ENCODE results near the gene CCDC201.
"Not testable (repeated sequence)": the region's sequence is repeated elsewhere in the genome, so short reads cannot be mapped to it uniquely, and the experiment has no call there.

CCDC201 gene

DNA sequence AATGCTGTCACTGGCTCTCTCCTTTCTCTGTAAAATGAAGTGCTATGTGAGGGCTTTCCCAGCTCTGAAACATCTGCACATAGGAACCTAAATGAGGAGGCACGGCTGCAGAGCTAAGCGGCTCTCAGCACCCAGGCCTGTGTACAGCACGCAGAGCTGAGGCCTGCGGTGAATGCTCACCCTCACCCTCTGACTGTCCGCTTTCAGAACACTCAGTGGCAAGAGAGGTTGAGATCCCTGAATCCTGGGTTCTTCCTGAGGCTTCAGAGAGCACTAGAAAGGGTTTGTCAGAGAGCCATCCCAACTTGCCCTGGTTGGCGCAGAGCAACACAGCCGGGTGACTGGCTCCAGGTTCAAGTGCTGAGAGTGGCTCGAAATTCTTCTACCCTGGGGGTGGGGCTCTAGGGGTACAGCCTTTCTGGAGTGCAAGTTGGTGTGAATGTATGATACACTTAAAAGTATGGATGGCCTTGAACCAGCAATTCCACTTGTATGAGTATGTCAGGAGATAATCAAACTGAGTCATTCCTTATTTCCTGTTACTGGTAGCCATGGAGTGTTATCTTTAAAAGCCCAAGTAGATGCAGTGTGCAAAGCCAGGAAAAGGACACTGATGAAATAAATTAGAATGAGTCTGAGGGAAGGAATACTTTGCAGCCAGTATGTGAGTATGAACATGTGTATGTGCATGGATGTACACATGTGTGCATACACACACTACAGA lies 1.7 kb upstream of the CCDC201 start:
- DNase-seq (ENCODE audit: low spot score): no peak

DNA sequence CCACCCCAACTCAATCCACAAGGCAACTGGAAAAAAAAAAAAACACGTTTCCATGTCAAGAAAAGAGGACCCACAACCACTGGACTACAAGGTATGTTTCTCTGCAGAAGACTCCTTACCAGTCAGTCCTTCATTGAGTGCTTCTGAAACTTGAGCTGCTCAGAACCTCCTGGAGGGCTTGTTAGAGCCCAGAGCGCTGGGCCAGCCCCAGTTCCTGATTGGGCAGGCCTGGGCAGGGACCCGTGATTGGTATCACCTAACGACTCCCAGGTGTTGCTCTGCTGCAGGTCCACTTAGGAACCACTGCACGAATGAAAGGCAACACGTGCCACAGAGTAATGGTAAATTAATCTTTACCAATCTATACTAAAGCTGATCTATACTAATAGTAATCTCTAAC lies 473 bp upstream of the CCDC201 start:
- no peak for DNase-seq (ENCODE audit: low spot score)

DNA sequence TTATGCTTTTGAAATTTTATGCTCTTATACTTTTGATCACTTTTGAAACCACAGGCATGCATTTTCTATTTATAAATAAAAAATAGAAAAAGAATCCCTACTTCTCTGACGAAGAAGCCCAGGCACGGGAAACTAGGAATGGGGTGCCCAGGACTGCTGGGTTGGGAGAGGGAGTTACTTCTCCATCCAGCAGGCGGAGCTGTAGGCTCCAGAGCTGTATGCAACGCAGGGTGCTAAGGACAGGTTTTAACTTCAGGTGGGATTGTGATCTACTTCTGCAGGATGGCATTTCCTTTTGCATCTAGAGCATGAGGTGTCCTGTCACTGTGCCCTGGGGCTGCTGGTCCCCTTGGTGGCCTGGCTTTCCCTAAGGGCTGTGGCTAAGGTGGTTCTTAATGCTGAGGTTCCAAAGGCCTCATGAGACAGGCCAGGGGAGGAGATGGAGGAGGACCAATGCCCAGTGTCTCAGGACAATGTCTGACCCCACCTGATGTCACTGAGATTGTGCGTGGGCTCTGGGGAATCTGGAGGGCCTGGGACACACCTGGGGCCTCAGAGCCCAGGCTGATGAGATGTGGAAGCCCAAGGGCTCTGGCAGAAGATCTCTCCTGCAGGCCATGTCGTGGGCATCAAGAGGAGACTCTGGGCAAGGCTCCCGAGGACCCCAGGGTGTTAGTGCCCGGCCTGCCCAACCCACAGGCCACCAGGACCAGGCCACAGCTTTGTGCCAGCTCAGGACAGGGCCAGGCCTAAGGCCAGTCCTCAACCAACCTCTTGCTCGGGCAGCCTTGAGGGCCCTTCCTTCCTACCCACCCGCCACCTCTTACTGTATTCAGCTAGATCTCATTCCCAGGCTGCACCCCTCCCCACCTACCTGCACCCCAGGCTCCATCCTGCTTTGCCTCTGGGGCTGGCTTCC lies 507 bp downstream of the CCDC201 start:
- DNase-seq (ENCODE audit: low spot score): no peak

DNA sequence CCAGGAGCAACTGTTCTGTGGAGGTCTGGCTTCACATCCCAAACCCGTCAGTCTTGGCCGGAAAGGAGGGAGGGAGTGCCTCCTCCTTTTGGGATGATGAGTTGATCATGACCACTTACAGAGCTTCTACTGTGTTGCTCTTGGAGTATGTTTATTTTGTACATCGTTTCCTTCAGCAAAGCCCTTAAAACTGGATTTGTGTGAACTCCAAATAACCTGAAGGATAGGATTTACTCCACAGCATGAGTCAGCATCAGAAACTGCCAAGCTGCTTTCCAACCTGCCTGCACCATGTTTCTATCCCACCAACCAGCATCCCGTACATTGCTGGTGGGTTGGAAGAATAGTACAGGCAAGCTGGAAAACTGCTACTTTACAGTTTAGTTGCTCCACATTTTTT lies 3.5 kb downstream of the CCDC201 start:
- no peak for DNase-seq (ENCODE audit: low spot score)

DNA sequence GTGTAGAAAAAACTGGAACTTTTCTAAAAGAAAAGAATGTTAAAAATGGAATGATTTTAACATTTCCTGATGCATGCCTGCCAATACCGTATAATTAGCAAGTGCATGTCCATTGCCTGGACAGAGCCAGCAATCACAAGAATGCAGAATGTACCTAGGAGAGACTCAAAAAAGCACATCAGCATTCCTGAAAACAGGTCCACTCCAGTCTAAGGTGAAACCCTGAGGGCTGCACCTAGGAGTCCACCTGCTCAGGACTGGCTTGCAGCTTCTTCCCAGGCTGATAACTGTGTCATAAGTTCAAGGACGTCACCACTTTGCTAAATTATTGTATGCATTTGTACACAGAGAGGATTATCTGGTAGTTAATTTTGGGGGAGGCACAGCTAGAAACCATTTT lies 5.4 kb downstream of the CCDC201 start:
- no peak for DNase-seq (ENCODE audit: low spot score)

DNA sequence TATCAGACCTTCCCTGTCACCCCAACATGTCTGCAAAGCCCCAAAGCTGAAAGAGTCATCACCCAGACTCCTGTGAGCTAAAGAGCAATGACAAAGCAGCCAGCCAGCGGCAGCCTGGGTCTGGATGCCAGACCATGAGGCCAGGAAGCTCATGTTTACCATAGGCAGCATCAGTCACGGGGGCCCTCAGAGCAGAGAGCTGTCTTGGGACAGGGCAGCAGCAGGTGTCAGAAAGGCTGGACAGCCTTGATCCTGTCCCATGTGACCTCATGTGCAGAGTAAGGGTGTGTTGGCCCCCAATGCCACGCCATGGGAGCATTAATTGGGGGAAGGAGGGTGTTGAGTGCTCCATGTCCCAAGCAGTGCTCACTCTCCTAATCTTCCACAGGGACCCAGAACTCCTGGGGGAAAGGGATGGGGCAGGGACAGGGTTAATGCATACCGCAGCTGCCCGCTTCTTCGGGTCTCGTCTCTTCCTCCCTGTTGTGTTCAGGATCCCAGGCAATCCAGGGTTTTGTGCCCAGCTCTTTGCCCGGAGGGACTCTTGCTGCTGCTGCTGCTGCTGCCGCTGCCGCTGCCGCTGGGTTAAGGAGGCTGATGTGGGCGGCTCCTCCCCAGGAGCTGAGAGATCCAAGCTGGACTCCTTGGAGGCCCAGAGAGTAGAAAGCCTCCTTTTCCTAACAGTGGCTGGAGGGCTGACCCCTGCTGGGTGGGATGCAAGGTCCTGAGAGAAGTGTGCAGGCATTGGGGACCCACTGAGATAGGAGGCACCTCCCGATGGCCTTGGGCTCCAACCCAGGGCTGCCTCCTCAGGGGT lies 7.1 kb downstream of the CCDC201 start:
- no peak for DNase-seq (ENCODE audit: low spot score)

DNA sequence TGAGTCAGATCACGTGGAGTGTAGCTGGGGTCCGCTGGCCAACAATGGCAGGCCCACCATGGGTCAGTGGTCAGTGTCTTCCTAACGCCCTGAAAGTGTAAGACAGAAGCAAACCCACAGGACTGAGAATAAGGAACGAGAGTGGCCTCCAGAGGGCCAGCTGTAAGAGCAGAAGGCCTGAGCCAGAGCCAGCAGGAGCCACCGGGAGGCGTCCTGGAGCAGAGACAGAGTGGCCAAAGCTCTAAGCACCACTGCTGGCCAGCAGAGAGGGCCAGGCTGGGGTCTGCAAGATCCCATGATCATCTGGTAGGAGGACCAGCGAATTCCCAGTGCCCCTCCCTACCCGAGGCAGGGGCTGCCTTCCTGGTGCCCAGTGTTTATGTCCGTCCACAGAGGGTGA lies 9.2 kb downstream of the CCDC201 start:
- no peak for DNase-seq (ENCODE audit: low spot score)

DNA sequence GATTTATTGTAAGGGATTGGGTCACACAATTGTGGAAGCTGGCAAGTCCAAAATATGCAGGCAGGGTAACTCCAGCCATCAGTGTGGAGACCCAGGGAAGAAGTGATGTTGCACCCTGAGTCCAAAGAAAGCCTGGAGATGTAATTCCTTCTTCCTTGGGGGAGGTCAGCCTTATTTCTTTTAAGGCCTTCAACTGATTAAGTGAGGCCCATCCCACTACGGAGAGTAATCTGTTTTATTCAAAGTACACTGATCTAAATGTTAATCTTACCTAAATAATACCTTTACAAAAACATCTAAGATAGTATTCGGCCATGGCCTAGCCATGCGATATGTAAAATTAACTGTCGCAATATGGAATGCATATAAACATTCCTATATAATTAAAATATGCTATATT lies 16.0 kb downstream of the CCDC201 start:
- DNase-seq (ENCODE audit: low spot score): not testable (repeated sequence)

DNA sequence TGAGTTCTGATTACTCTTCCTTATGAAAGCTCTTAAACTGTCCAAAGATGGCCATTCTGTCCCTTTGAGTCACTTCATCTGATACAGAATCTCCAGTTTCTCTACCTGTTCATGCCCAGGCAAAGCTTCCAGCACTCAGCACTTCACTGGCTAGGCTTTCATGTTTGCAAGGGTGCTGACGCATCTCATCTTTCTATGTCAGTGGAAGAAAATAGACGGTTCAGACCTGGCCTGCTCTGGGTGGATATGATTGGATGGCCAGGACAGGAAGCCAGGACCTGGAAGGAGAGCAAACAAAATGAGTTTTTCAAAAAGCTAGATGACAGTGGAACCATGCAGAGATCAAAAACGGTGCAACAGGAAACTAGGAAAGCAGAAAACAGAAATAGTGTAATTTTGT lies 17.2 kb downstream of the CCDC201 start:
- not testable (repeated sequence) for DNase-seq (ENCODE audit: low spot score)

DNA sequence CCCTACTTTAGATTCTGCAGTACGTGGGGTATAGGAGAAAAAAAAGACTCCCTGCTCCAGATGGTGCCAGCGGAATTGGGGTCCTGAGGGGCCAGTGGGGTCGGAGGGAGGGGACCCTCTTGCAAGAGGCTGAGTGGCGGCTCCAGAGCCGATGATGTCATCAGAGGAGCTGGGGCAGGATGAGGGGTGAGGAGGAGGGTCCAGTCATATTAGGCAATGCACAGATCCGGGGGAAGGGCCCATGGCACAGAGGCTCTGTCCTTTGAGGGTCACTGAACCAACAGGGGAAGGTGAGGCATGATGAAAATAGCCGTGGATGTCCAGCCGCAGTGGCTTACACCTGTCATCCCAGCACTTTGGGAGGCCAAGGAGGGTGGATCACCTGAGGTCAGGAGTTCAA lies 19.4 kb downstream of the CCDC201 start:
- not testable (repeated sequence) for DNase-seq (ENCODE audit: low spot score)

DNA sequence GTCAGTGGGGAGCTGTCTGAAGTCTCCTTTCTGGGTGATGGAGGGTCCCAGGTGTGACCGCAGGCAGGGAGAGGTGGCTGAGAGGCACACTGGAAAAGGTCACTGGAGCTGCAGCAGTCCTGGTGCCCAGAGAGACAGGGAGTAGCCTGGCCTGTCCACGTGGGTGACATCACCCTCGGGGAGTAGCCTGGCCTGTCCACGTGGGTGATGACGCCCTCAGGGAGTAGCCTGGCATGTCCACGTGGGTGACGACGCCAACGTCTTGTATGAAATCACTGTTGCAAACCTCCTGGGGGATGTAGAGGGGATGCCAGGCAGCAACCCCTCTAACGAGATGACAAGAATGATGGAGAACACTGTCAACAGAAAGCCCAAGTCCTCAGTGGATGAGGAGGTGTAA lies 19.9 kb downstream of the CCDC201 start:
- not testable (repeated sequence) for DNase-seq (ENCODE audit: low spot score)

DNA sequence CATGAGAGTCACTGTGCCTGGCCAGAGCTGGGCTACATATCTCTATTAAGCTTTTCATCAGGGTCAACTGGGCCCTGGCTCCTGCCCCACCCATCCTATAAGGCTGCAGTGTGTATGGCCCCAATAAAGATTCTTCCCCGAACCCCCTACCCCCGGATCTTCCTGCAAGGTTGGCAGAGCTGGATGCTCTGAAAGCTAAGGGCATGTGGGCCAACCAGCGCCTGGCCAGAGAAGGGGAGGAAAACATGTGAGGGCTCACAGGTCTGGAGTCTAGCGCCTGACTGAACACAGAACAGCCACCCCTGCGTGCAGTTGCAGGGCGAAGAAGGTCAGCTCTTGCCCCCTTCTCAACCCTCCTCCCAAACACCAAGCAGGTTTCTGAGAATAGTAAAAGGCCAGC lies 24.1 kb downstream of the CCDC201 start:
- not testable (repeated sequence) for DNase-seq (ENCODE audit: low spot score)

DNA sequence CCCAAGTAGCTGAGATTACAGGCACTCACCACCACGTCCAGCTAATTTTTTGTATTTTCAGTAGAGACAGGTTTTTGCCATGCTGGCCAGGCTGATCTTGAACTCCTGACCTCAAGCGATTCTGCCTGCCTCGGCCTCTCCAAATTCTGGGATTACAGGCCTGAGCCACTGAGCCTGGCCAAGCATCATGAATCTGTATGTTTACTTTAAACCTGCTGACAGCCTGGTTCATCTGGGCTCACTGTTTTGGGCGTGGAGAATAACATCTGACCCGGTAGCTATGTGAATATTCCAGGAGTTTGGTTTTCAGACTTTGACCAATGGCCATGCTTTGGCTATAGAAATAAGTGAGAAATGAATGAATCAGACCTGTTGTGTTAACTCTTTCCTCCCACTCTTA lies 26.3 kb downstream of the CCDC201 start:
- not testable (repeated sequence) for DNase-seq (ENCODE audit: low spot score)

DNA sequence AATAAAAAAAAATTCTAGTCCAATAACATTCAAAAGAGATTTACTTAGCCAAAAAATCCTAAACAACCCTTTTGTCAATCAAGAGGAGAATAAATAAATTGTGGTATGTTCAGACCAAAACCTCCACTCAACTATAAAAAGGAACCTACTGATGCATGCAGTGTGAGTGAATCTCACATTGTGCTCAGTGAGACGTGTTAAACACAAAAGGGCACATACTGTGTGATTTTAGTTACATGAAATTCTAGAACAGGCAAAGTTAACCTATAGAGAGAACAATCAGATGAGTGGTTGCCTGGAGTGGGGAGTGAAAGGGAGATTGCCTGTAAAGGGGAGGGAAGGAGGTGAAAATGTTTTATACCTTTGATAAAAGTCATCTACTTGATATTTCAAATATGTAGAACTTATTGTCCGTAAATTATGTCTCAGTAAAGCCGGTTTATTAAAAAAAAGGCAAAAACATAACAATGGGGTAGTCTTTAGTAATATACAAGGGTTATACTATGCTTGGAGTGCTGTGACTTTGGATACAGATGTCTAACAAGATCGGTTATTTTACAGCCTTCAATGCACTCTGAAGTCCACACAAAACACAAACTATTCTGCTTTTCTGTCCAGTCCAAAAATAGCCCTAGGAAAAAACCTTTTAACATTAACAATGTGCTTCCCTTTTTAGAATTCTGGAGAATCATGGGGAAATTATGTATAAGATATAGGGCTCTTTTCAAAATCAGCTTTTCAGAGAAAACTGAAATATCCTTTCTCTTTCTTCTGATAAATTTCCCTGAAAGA lies 30.8 kb downstream of the CCDC201 start:
- DNase-seq (ENCODE audit: low spot score): not testable (repeated sequence)

DNA sequence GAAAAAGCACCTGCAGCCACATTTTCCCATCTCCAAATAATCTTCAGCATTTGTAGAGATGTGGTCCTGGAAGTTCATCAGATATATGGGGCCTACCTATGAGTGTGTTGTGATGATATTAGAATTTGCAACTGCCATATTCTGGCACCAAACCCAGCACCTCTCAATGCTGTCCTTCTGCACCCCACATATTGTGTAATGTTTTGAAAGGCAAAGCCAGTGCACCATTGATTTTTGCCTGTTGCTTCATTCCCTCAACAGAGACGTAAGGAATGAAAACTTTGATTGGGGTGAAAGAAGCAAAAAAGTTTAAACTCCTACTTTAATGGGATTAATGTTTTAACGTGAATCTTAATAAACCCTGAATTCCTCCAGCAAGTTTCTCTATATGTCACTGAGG lies 34.0 kb downstream of the CCDC201 start:
- DNase-seq (ENCODE audit: low spot score): not testable (repeated sequence)

DNA sequence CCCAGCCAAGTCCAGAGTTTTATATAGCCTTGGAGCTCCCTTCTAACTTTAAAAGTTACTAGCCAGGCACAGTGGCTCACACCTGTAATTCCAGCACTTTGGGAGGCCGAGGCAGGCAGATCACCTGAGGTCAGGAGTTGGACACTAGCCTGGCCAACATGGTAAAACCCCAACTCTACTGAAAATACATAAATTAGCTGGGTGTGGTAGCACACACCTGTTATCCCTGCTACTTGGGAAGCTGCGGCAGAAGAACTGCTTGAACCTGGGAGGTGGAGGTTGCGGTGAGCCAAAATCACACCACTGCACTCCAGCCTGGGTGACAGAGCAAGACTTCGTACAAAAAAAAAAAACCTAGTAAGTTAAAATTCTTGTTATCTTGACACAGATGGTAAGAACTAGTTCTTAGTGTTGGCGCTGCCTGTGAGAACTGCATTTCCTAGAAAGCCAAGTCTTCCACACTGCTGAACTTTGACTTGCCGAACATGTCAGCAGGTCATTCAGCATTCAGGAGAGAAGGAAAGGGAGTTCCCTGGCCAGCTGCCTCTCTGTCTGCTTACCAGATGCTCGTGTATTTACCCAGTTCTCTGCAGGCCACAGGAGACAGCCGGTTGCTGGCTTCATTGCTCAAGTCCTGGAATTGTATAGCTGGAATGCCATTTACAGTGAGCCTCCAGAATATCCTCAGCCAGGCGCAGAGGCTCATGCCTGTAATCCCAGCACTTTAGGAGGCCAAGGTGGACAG lies 40.3 kb downstream of the CCDC201 start:
- DNase-seq (ENCODE audit: low spot score): not testable (repeated sequence)

DNA sequence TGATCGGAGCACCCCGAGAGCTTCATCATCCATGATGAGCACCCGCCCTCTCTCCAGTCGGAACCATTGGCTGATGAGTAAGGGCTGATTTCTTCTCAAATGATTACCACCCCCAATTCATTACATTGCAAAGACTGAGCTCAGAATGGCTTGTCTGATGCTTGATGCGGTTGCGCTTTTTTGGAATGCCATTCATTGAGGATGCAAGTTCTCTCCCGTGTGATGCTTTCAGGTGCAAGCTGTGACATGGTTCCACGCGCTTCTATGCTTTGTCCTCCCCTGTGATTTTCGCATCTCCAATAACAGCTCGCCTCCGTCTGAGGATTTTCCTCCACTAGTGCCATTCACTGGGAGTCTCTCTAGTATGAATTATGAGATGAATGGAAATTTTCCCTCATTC lies 43.0 kb downstream of the CCDC201 start:
- not testable (repeated sequence) for DNase-seq (ENCODE audit: low spot score)

DNA sequence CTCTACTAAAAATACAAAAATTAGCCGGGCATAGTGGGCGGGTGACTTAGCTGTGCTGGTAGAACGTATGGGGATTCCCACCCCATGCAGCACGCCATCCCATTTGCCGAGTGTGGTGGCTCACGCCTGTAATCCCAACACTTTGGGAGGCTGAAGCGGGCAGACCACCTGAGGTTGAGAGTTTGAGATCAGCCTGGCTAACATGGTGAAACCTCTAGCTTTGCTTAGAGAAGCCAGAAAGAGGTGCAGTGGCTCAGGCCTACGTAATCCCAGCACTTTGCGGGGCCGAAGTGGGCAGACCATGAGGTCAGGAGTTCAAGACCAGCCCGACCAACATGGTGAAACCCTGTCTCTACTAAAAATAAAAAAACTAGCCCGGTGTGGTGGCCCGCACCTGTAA lies 45.2 kb downstream of the CCDC201 start:
- not testable (repeated sequence) for DNase-seq (ENCODE audit: low spot score)

DNA sequence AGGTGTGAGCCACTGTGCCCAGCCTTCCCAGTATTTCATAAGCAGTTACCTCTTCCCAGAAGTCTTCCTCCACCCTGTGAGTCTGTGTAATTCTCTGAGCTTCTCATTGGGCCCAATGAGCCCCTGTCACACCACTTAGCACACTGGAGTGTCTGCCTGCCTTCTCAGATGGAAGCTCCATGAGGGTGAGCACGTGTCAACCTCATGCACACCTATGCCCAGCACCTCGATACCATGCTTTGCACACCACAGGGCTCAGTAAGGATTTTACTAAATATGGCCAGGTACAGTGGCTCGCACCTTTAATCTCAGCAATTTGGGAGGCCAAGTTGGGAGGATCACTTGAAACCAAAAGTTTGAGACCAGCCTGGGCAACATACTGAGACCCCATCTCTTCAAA lies 46.3 kb downstream of the CCDC201 start:
- not testable (repeated sequence) for DNase-seq (ENCODE audit: low spot score)

DNA sequence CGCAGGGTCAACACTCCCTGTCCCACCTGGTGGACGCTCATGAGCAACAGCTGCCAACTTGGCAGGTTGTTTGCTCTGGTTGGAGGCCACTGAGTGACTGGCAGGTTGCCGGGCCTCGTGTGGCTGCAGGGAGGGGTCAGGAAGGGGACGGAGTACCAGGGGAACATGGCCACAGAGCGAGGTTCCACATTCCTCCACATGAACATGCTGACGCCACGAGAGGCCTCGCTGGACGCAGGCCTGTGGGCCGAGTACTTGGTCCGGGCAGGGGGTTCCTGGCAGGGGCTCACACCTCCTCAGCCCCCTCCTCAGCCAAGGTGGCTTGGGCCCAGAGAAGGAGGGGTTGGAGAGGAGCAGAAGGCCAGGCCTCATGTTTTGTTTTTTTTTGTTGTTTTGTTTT lies 54.1 kb downstream of the CCDC201 start:
- not testable (repeated sequence) for DNase-seq (ENCODE audit: low spot score)

DNA sequence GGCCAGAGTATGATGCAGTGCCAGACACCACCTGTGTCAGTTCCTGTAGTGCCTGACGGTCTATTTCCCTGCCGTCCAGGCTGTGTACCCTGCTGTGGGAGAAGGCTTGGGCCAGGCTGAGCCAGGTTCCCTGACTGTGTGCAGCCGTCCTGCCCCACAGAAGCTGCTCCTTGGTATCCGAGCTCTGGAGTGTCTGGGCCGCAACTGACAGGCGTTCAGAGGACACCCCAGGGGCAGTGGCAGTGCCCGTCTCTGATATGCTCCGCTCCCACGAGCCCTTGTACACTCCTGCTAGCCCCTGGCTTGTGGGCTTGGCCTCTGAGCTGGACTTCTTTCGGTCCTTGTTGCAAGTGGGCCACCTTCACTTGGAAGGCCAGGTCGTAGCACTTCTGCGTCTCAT lies 55.0 kb downstream of the CCDC201 start:
- not testable (repeated sequence) for DNase-seq (ENCODE audit: low spot score)

All from left forelimb (tissue), 1 donor.